GM10266 (cell line): ENCODE results near the gene DLGAP5.

Experiments
- DNase-seq: peaks from one replicate; pipeline ENCODE4 v3.0.0; 2012; ENCODE audit errors: extremely low spot score
- CTCF ChIP-seq: IDR thresholded peaks from 2 replicates; pipeline ENCODE4 v1.5.1; 2012; ENCODE audit warnings: mild to moderate bottlenecking, low read depth; ENCODE audit not compliant: control insufficient read depth, insufficient read depth; ENCODE audit errors: missing control alignments

DLGAP5 gene

GRCh38 chr14:55188686-55189295, 2.6 kb downstream of the DLGAP5 start:
- no peak for TF ChIP-seq CTCF
- no peak for DNase-seq

- TF ChIP-seq CTCF, result no peak
- peak; percentile 41 for DNase-seq
Measured at GRCh38 chr14:55180434-55180833, 11.0 kb downstream of the DLGAP5 start.

GRCh38 chr14:55180006-55180405, 11.4 kb downstream of the DLGAP5 start:
- no peak for TF ChIP-seq CTCF
- DNase-seq, result no peak

- DNase-seq, result no peak
- no peak for TF ChIP-seq CTCF
Measured at GRCh38 chr14:55170526-55170925, 20.9 kb downstream of the DLGAP5 start.

- TF ChIP-seq CTCF, result peak; percentile 47
- DNase-seq, result peak; percentile 32
Measured at GRCh38 chr14:55160989-55161388, 30.4 kb downstream of the DLGAP5 start.

GRCh38 chr14:55158412-55158811, 33.0 kb downstream of the DLGAP5 start:
- DNase-seq, result no peak
- no peak for TF ChIP-seq CTCF

- no peak for TF ChIP-seq CTCF
- DNase-seq, result no peak
Measured at GRCh38 chr14:55157080-55157479, 34.3 kb downstream of the DLGAP5 start.
